Retinal pigment epithelial cell (primary cell): ENCODE measurements around the gene VN1R2.
"Not testable (repeated sequence)": the region's sequence is repeated elsewhere in the genome, so short reads cannot be mapped to it uniquely, and the experiment has no call there.

ENCODE experiments used
- DNase-seq: peaks from one replicate; pipeline ENCODE4 v3.0.0-alpha.2; 2010; ENCODE audit warnings: low read depth
- H3K4me3 ChIP-seq: 2 replicates; pipeline ENCODE4 v1.5.1; 2011; ENCODE audit warnings: mild to moderate bottlenecking, low read length, control low read depth, moderate library complexity
- TF ChIP-seq, protein P1 (sequence below): conservative IDR thresholded peaks from 2 replicates; pipeline ENCODE4 v1.5.1; 2011; ENCODE audit warnings: low read depth, low read length, control low read depth, inconsistent platforms

Gene VN1R2, protein sequence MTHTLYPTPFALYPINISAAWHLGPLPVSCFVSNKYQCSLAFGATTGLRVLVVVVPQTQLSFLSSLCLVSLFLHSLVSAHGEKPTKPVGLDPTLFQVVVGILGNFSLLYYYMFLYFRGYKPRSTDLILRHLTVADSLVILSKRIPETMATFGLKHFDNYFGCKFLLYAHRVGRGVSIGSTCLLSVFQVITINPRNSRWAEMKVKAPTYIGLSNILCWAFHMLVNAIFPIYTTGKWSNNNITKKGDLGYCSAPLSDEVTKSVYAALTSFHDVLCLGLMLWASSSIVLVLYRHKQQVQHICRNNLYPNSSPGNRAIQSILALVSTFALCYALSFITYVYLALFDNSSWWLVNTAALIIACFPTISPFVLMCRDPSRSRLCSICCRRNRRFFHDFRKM

DNA sequence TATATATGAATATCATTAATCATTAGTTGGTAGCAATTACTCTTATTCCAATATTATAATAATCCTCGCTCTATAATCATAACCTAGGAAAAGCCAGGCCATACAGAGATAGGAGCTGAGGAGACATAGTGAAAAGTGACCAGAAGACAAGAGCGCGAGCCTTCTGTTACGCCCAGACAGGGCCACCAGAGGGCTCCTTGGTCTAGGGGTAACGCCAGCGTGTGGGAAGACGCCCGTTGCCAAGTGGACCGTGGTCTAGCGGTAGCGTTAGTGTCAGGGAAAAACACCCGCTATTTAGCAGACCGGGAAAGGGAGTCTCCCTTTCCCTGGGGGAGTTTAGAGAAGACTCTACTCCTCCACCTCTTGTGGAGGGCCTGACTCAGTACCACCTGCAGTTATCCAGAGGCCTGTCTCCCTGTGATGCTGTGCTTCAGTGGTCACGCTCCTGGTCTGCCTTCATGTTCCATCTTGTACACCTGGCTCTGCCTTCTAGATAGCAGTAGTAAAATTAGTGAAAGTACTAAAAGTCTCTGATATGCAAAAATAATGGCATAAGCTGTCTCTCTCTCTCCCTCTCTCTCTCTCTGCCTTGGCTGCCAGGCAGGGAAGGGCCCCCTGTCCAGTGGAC, at the start of gene VN1R2:
Gene VN1R2 (plus strand): TSS at position 578 of the 628 bp plus-strand sequence. CDS start 84 bp downstream, outside the sequence.
- not testable (repeated sequence) for DNase-seq, H3K4me3 ChIP-seq

DNA sequence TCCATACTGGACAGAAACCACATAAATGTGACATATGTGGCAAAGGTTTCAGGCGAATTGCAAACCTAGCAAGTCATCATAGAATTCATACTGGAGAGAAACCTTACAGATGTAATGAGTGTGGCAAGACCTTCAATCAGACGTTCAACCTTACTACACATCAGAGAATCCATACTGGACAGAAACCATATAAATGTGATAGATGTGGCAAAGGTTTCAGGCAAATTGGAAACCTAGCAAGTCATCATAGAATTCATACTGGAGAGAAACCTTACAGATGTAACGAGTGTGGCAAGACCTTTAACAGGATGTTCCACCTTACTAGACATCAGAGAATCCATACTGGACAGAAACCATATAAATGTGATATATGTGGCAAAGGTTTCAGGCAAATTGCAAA, 46.5 kb upstream of the VN1R2 start:
- DNase-seq, H3K4me3 ChIP-seq: not testable (repeated sequence)

DNA sequence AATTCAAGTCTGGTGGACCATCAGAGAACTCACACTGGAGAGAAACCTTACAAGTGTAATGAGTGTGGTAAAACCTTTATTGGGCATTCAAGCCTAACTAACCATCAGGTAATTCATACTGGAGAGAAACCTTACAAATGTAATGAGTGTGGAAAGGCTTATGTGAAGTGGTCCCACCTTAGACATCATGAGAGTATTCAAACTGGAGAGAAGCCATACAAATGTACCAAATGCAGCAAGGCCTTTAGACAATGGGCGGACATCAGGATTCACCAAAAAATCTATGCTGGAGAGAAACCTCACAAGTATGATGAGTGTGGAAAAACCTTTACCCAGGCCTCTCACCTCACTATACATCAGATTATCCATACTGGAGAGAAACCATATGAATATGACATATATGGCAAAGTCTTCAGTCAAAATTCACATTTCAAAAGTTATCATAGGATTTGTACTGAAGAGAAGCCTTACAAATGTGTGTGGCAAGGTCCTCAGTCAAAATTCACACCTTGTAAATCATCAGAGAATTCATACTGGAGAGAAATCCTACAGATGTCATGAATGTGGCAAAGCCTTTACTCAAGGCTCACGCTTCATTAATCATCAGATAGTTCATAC, 45.3 kb upstream of the VN1R2 start:
- no peak overlapping the region for H3K4me3 ChIP-seq
- TF ChIP-seq, protein P1, sequence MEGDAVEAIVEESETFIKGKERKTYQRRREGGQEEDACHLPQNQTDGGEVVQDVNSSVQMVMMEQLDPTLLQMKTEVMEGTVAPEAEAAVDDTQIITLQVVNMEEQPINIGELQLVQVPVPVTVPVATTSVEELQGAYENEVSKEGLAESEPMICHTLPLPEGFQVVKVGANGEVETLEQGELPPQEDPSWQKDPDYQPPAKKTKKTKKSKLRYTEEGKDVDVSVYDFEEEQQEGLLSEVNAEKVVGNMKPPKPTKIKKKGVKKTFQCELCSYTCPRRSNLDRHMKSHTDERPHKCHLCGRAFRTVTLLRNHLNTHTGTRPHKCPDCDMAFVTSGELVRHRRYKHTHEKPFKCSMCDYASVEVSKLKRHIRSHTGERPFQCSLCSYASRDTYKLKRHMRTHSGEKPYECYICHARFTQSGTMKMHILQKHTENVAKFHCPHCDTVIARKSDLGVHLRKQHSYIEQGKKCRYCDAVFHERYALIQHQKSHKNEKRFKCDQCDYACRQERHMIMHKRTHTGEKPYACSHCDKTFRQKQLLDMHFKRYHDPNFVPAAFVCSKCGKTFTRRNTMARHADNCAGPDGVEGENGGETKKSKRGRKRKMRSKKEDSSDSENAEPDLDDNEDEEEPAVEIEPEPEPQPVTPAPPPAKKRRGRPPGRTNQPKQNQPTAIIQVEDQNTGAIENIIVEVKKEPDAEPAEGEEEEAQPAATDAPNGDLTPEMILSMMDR = no peak
- DNase-seq = no peak

DNA sequence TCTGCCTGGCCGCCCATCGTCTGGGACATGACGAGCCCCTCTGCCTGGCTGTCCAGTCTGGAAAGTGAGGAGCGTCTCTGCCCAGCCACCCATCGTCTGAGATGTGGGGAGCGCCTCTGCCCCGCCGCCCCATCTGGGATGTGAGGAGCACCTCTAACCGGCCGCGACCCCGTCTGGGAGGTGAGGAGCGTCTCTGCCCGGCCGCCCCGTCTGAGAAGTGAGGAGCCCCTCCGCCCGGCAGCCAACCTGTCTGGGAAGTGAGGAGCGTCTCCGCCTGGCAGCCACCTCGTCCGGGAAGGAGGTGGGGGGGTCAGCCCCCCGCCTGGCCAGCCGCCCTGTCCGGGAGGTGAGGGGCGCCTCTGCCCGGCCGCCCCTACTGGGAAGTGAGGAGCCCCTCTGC, 35.4 kb upstream of the VN1R2 start:
- not testable (repeated sequence) for H3K4me3 ChIP-seq

DNA sequence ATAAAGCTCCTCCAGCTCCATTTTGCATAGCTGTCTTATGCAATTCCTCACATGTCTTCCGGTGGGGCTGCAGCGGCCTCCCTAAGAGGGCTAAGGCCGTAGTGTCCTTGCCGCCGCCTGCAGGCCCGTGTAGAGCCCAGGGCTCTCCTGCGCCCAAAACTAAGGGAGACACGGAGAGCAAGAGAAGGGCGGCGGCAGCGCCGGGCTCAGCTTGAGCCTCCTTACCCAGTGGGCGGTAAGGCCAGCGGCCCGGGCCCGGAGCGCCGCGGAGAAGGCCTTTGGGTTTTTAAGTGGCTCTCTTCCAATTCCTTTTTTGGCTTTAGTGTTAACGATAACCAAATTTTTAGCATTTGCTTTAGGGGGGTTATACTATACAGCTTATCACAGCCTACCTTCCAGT, 33.5 kb upstream of the VN1R2 start:
- TF ChIP-seq, protein P1 = no peak
- H3K4me3 ChIP-seq = no peak overlapping the region
- DNase-seq = no peak

More for the DNA sequence above, 35.4 kb upstream of the VN1R2 start:
- DNase-seq = not testable (repeated sequence)

DNA sequence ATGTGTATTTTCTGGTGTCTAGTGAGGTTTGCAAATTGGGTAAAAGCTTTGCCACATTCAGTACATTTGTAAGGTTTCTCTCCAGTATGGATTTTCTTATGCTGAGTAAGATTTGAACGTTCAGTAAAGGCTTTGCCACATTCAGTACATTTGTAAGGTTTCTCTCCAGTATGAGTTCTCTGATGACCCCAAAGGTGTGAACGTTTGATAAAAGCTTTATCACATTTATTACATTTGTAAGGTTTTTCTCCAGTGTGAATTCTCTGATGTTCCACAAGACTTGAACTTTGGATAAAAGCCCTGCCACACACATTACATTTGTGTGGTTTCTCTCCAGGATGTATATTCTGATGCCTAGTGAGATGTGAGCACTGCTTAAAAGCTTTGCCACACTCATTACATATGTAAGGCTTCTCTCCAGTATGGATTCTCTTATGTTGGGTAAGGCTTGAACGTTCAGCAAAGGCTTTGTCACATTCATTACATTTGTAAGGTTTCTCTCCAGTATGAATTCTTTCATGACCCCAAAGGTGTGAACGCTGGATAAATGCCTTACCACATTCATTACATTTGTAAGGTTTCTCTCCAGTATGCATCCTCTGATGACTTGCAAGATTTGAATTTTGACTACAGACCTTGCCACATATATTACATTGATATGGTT, 20.8 kb upstream of the VN1R2 start:
- TF ChIP-seq, protein P1 = no peak
- no peak for DNase-seq
- H3K4me3 ChIP-seq = no peak overlapping the region

DNA sequence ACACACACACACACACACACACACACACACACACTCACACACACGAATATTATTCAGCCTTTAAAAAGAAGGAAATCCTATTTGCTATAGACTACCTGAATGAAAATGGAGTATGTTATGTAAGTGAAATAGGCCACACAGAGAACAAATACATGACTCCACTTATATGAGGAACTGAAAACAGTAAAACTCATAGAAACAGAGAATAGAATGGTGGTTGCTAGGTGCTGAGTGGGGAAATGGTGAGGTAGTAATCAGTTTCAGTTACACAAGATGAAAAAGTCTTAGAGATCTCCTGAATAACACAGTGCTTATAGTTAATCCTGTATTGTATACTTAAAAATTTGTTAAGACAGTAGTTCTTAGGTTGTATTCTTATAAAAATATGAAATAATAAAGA, 11.6 kb upstream of the VN1R2 start:
- H3K4me3 ChIP-seq = no peak overlapping the region
- TF ChIP-seq, protein P1 = no peak
- no peak for DNase-seq

DNA sequence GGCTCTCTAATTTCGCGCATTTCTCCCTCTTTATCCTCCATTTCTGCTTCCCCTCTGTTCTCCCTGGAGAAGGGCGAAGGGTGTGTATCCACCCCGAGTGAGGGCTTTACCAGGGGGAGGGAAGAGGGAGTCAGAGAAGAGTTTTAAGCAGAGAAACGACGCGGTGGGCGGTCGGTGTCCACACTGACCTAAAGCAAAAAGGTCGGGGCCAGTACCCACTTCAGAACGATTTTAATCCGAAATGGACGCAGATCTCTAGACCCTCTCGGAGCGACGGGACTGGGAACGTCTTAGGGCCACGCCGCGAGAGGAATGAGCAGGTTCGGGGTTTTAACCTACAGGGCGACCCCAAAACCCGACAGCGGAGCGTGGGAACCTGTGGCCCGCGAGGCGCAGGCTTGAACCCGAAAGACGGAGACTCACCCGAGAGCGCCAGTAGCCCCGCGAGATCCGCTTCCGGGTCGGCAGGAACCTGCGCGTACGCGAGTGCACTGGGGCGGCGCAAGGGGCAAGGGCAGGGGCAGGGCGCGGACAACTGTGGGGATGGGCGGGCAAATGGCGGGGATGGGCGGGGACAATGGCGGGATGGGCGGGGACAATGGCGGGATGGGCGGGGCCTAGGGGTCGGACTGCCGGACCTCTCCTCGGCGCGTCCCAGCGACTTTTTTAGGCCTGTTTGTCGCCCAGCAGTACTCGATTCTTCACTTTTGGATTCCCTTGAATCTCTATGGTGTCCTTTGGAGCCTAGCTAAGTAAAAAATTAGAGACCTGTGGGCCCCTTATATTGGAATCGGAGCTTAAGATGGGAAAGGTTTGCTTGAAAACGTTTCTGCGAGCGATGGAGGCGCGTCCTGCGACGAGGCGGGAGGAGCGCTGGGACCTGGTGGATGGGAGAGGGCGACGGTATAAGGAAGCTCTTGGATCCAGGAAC, 3.4 kb upstream of the VN1R2 start, which contains the start of gene ZNF677:
Gene ZNF677 (minus strand): TSS at position 463 of the 931 bp plus-strand sequence. CDS start 3,323 bp downstream, outside the sequence.
- TF ChIP-seq, protein P1 = no peak
- peak; percentile 30 for DNase-seq
- H3K4me3 ChIP-seq = peak within 1 kb of the TSS; percentile 95

DNA sequence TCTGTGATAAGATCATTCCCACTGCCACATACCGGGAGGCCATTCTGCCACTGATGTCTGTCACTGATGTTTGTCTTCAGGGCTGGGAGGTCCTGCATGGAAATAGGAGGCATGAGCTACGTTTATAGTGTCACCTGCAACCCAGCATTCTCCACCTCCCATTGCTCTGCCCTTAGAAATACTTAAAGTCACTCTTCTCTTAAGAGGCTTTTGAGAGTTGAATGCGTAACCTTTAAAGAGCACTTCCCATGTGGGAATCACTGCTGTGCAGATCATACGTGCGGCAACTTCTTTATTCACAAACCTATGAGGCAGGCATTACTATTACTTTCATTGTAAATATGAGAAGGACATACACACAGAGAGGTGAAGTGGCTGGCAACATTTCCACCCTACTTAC, 9.5 kb downstream of the VN1R2 start, which contains the start of gene VN1R4:
Gene VN1R4 (minus strand): TSS at position 101 of the 400 bp plus-strand sequence. CDS start 58 bp downstream, at position 43.
- not testable (repeated sequence) for DNase-seq

DNA sequence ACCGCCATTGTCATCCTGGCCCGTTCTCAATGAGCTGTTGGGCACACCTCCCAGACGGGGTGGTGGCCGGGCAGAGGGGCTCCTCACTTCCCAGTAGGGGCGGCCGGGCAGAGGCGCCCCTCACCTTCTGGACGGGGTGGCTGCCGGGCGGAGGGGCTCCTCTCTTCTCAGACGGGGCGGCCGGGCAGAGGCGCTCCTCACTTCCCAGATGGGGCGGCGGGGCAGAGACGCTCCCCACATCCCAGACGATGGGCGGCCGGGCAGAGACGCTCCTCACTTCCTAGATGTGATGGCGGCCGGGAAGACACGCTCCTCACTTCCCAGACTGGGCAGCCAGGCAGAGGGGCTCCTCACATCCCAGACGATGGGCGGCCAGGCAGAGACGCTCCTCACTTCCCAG, 11.8 kb downstream of the VN1R2 start:
- not testable (repeated sequence) for DNase-seq, H3K4me3 ChIP-seq

More for the DNA sequence above, 9.5 kb downstream of the VN1R2 start, which contains the start of gene VN1R4:
- H3K4me3 ChIP-seq = not testable (repeated sequence)
